NCI-H187 treated with DMSO at 0.1 percent for 48 hours (cell line): Measurements from ENCODE around the gene FBXO15.

Source experiments
- DNase-seq: peaks from one replicate; lab custom pipeline; 2025; lab: John Stamatoyannopoulos, UW

FBXO15 gene

GRCh38 chr18:74114116-74114515 is 33.5 kb downstream of the FBXO15 start:
- no peak for DNase-seq

DNA sequence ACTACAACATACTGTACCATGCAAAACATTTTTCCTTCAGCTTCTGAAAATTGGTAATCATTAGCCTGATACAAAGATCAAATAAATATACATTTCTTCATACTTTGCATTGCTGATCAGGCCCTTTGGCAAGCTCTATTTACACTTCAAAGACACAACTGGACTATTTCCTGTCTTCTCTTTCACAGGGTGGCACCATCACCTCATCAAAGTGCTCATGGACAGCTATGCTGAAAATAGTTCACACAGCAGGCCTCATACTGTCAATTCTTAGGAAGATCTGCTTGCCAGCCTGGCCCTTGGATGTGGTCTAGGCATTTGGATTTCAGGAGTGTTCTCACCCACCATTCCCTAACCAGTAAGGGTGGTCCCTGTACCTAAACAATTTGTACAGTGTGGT is 33.9 kb downstream of the FBXO15 start:
- DNase-seq, result no peak

DNA sequence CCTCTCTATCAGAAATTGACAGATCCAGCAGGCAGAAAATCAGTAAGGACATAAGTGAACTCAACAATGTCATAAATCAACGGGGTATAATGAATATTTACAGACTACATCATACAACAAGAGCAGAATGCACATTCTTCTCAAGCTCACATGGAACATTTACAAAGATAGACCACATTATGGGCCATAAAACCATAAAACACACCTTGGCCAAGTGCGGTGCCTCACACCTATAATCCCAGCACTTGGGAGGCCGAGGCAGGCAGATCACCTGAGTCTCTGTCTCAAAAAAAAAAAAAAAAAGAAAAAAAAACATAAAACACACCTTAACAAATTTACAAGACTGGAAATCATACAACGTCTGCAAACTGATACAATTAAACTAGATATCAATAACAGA is 36.7 kb downstream of the FBXO15 start:
- DNase-seq, result no peak

DNA sequence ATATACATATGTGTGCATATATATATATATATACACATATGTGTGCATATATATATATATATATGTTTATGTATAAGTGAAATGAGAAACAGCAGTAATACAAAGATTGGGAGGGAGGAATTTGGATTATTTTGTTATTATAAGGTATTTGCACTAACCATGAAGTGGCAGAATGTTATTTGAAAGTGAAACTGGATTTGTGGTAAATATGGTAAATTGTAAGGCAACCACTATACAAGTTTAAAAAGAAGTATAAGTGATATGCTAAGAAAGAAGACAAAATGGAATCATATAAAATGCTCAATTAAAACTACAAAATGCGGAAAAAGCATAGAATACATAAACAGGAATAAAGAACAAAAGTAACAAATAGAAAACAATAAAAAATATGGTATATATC is 37.5 kb downstream of the FBXO15 start:
- no peak for DNase-seq

DNA sequence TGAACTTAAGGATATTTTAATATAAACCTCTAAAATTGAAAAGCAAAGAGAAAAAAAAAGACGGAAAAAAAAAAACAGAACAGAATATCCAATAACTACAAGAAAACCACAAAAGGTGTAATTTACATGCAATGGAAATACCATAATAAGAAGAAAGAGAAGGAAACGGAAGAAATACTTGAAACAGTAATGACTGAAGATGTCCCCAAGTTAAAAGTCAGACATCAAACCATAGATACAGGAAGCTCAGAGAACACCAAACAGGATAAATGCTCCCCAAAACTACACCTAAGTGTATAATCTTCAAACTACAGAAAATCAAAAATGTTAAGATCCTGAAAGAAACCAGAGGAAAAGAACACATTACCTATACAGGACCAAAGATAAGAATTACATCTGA is 39.2 kb downstream of the FBXO15 start:
- no peak for DNase-seq

DNA sequence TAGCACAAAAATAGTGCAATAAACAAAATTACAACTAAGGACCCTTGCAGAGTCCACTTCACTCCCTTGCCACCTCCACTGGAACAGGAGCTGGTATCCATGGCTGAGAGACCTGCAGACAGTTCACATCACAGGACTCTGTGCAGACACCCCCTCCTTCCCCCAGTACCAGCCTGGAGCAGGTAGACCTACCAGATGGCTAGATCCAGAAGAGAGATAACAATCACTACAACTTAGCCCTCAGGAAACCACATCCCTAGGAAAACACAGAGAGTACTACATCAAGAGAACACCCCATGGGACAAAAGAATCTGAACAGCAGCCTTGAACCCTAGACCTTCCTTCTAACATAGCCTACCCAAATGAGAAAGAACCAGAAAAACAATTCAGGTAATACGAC is 49.8 kb downstream of the FBXO15 start:
- DNase-seq, result no peak

DNA sequence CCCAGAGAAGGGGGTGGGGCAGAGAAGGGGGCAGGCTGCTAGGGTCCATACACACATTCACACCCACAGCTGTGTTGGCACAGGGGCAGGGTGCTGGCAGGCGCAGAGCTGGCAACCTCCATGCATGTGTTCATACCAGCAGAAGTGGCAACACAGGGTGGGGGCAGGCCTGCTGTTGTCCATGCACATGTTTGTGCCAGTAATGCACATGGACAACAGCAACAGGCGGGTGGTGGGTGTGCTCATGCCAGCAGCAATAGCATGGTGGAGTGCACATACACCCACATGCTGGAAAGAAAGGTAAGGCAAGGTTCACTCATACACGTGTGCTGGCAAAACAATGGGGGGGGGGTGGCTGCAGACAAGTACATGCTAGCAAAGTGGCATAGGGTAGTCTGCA is 54.7 kb downstream of the FBXO15 start:
- DNase-seq, result no peak

DNA sequence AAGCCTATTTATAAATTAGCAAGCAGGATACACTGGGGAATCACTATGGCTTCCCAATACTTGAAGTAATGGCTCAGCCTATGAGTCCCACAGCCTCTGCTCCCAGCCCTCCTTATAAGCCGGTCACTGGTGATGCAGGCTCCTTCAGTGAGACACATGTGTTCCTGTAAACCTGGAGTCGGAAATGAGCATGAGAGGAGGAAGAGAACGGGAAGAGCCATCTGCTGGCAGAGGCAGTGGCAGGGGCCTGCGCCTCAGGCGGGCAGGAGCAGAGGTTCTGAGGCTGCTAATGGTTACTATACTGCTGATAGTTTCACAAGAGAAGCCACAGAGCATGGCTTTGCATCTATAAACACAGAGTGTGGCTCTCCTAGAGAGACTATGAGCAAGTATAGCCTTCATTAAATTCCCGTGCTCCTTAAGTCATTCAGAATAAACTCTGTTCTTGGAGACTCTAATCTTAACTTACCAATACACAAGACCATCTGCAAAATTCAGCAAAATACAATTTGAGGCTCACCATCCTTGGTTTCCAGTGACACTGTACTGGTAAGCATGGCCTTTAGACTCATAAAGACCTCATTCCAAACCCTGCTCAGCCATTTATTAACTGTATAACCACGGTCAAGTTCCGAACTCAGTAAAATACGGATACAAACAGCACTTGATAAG is 63.3 kb downstream of the FBXO15 start:
- no peak for DNase-seq

DNA sequence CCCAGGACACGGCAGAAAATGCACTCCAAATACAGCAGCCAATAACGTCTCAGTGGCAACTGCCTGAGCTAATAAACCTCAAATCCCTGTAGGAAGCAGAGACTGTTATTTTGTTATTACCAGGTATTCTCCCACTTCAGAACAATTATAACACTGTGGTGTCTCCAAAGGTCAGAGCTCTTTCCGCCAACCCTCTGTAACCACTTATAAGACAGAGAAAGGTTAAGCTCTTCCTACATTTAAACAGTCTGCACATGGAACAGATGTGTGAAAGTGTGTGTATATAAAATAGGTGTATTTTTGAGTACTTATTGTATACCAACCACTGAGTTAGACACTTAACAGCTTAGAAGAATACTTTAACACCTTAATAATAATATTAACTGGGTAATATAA is 64.1 kb downstream of the FBXO15 start:
- DNase-seq, result no peak

GRCh38 chr18:74082742-74083556 is 64.7 kb downstream of the FBXO15 start:
- no peak for DNase-seq

GRCh38 chr18:74081966-74082741 is 65.5 kb downstream of the FBXO15 start:
- no peak for DNase-seq

DNA sequence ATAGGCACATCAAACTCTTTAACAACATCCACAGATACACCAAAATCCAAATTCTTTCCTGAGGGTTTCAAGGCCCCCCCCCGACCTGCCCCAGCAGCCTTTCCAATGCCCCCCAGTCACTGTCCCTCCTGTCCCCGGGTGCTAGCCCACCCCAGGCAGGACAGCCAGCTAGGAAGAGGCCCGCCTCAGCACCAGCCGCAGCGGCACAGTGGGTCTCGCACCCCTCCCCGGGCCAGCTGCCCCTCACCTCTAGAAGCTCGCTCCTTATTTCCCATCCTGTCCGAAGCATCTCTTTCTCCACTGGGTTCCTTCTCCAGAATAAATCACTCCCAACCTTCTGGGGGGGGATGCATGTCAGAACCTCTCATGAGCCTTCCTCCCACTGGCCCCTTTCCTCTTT is 69.4 kb downstream of the FBXO15 start:
- DNase-seq, result no peak

DNA sequence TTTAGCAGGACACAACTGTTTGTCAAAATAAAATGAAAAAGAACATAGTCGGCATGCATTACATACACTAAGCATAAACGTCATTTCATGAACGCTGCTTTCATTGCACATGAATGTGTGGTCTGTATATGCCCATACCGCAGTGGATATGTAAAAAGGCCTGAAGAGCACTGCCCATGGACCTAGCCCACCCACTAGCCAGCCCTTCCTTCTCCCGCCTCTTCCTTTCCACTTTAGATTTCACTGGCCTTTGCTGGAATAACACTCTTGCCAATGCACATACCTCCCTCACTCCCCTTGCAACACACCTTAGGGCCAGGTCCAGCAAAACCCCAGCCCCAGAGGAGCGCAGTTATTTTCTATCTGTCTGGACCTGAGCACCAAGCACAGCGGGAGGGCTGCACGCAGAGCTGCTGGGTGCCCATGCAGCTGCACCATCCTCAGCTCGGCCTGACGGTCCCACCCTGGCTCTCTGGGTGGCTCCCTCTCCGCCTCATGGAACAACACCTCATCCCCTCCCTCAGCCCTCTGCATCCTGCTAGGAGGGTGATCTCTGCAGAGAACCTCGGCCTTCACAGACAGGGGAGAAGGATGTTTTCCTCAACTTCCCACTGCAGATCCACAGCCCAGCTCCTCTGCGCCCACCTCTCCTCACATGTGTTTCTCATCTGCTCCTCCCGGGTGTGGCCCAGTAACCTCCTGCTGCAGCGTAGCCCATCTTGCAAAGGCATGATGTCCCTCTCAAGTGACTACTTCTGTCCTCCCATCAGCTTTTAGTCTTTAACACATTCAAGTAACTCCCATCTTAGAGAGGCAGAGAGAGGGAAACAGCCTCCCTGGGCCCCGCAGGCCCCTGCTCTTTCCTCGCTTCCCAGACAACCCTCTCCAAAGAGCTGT is 72.7 kb downstream of the FBXO15 start:
- DNase-seq, result no peak

DNA sequence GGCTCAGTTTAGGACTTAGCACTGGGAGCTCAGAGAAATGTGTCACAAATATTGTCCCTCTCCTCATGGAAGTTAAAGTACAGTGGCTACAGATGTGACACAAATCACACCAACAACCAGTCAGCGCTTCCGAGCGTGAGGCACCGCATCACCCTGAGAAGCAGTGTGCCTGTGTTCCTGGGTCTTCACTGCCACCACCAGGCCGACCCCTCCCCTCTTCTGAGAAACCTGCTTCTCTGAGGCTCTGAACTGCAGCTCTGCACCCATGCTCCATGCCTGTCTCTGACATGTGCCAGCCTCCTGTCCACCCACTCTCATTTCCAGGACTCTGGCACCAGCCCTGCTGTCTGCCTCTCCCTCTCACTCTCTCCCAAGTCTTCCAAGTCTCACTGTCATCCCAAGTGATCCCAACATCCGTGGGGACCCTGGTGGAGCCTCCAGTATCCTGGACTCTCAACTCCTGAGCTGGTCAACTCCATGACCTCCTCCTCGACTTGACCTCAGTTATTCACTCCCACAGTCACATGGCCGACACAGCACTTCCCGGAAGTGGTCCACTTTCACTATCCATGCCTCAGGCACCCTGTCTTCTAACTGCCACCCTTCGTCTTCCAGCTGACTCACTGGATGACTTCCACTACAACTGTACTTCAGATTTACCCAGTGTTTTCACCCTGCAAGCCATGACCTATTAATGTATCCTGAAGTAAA is 73.5 kb downstream of the FBXO15 start:
- no peak for DNase-seq

GRCh38 chr18:74069178-74070050 is 78.2 kb downstream of the FBXO15 start:
- DNase-seq, result no peak

- no peak for DNase-seq
Observed at GRCh38 chr18:74068296-74068695, 79.3 kb downstream of the FBXO15 start.

GRCh38 chr18:74066018-74066417 is 81.6 kb downstream of the FBXO15 start:
- no peak for DNase-seq

- no peak for DNase-seq
Observed at GRCh38 chr18:74065366-74065765, 82.3 kb downstream of the FBXO15 start.

- DNase-seq, result no peak
Observed at GRCh38 chr18:74064510-74064909, 83.1 kb downstream of the FBXO15 start.

DNA sequence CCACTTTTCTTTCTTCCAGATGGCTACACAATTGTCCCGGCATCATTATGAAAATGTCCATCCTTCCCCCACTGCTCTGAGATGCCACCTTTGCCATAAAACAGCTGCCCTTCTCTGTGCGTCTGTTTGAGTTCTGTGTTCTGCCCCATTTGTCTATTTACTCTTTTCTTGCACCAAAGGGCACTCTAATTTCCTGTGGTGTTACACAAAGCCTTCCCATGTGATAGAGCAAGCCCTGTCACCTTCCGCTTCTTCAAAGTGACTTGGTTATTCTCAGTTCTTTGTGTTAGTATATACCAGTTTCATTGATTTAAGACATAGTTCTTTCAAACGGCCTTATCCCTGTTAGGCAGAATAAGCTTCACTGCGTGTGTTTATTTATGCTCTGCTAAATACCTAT is 84.1 kb downstream of the FBXO15 start:
- DNase-seq, result no peak
